ENCODE data around the gene ACSL3.
A peak's percentile ranks its signal among the peaks of the same experiment; 100 is the strongest.
"Not testable (repeated sequence)": the region's sequence is repeated elsewhere in the genome, so short reads cannot be mapped to it uniquely, and the experiment has no call there.

The ACSL3 gene

GRCh38 chr2:222860740-222861410 is at the start of gene ACSL3:
Gene ACSL3 (plus strand): TSS chr2:222861036. CDS start chr2:222908773, 47,737 bp downstream.
- peak; percentile 87 for DNase-seq

GRCh38 chr2:222811828-222812227 is 49.0 kb upstream of the ACSL3 start:
- DNase-seq: no peak

GRCh38 chr2:222813177-222813843 is 47.5 kb upstream of the ACSL3 start:
- no peak for DNase-seq

- no peak for DNase-seq
Observed at GRCh38 chr2:222819722-222820333, 41.0 kb upstream of the ACSL3 start.

- DNase-seq: no peak
Observed at GRCh38 chr2:222823183-222823930, 37.5 kb upstream of the ACSL3 start.

- DNase-seq: no peak
Observed at GRCh38 chr2:222825031-222825430, 35.8 kb upstream of the ACSL3 start.

GRCh38 chr2:222827417-222827816 is 33.4 kb upstream of the ACSL3 start:
- no peak for DNase-seq

- DNase-seq: no peak
Observed at GRCh38 chr2:222828572-222828971, 32.3 kb upstream of the ACSL3 start.

- DNase-seq: no peak
Observed at GRCh38 chr2:222830164-222830563, 30.7 kb upstream of the ACSL3 start.

- DNase-seq: no peak
Observed at GRCh38 chr2:222833410-222833809, 27.4 kb upstream of the ACSL3 start.

- DNase-seq: no peak
Observed at GRCh38 chr2:222835143-222835822, 25.6 kb upstream of the ACSL3 start.

- DNase-seq: no peak
Observed at GRCh38 chr2:222835823-222836151, 25.0 kb upstream of the ACSL3 start.

- no peak for DNase-seq
Observed at GRCh38 chr2:222837643-222838056, 23.2 kb upstream of the ACSL3 start.

GRCh38 chr2:222840060-222840802 is 20.6 kb upstream of the ACSL3 start:
- no peak for DNase-seq

GRCh38 chr2:222842491-222843174 is 18.2 kb upstream of the ACSL3 start:
- DNase-seq: peak; percentile 28

- no peak for DNase-seq
Observed at GRCh38 chr2:222844323-222844722, 16.5 kb upstream of the ACSL3 start.

- DNase-seq: not testable (repeated sequence)
Observed at GRCh38 chr2:222845314-222845713, 15.5 kb upstream of the ACSL3 start.

GRCh38 chr2:222846003-222846402 is 14.8 kb upstream of the ACSL3 start:
- DNase-seq: no peak

- DNase-seq: not testable (repeated sequence)
Observed at GRCh38 chr2:222848031-222848430, 12.8 kb upstream of the ACSL3 start.

GRCh38 chr2:222848862-222849261 is 12.0 kb upstream of the ACSL3 start:
- no peak for DNase-seq

GRCh38 chr2:222851956-222852617 is 8.7 kb upstream of the ACSL3 start:
- DNase-seq: no peak
